Measurements from ENCODE around the gene ZBTB47.

The ZBTB47 gene

GRCh38 chr3:42666577-42666998 is 13.1 kb downstream of the ZBTB47 start:
- peak; percentile 36 for DNase-seq

- DNase-seq = no peak
Observed at GRCh38 chr3:42667096-42667522, 13.6 kb downstream of the ZBTB47 start.

GRCh38 chr3:42667523-42668412 is 14.3 kb downstream of the ZBTB47 start:
- peak; percentile 48 for DNase-seq

GRCh38 chr3:42668413-42668760 is 14.9 kb downstream of the ZBTB47 start:
- no peak for DNase-seq

GRCh38 chr3:42668793-42669217 is 15.3 kb downstream of the ZBTB47 start:
- no peak for DNase-seq

- no peak for DNase-seq
Observed at GRCh38 chr3:42670051-42670576, 16.6 kb downstream of the ZBTB47 start.

- DNase-seq = no peak
Observed at GRCh38 chr3:42670670-42671069, 17.2 kb downstream of the ZBTB47 start.

- no peak for DNase-seq
Observed at GRCh38 chr3:42672515-42672914, 19.0 kb downstream of the ZBTB47 start.

GRCh38 chr3:42673082-42673481 is 19.6 kb downstream of the ZBTB47 start:
- no peak for DNase-seq

GRCh38 chr3:42674146-42674545 is 20.6 kb downstream of the ZBTB47 start:
- no peak for DNase-seq

GRCh38 chr3:42675909-42676308 is 22.4 kb downstream of the ZBTB47 start:
- DNase-seq = no peak

- DNase-seq = no peak
Observed at GRCh38 chr3:42678447-42678846, 24.9 kb downstream of the ZBTB47 start.

- no peak for DNase-seq
Observed at GRCh38 chr3:42680271-42680670, 26.8 kb downstream of the ZBTB47 start.

- DNase-seq = no peak
Observed at GRCh38 chr3:42680806-42681205, 27.3 kb downstream of the ZBTB47 start.

- DNase-seq = no peak
Observed at GRCh38 chr3:42681361-42682038, 28.0 kb downstream of the ZBTB47 start.

- DNase-seq = peak; percentile 6
Observed at GRCh38 chr3:42682301-42683070, 29.0 kb downstream of the ZBTB47 start.

GRCh38 chr3:42683875-42684598 is 30.5 kb downstream of the ZBTB47 start:
- DNase-seq = peak; percentile 99

GRCh38 chr3:42684632-42685362 is 31.3 kb downstream of the ZBTB47 start:
- peak; percentile 51 for DNase-seq

GRCh38 chr3:42685363-42685881 is 31.9 kb downstream of the ZBTB47 start, which contains the start of gene KLHL40:
Gene KLHL40 (plus strand): TSS chr3:42685537. CDS start chr3:42685619, 82 bp downstream.
- peak; percentile 26 for DNase-seq

GRCh38 chr3:42685891-42686820 is 32.7 kb downstream of the ZBTB47 start:
- peak; percentile 37 for DNase-seq
